Endometrial microvascular endothelial cells (primary cell): ENCODE measurements around the gene ABLIM3. TPM values are rescaled to one million over a fixed set of nuclear protein-coding genes. Genes with fewer than 3 reads are reported as not detected.

Experiments
- in situ Hi-C: cut with HindIII; loops from 2 replicates; pipeline ENCODE4 v1.10.0; 2017; ENCODE audit warnings: low sequenced_read_pairs, low pct_unique_long_range_greater_than_20kb; ENCODE audit errors: inconsistent ontology term
- total RNA-seq: library from RNA; depleted of rRNA; stranded (reverse); fragments of >200 nt; gene quantifications from one replicate; pipeline ENCODE4 v1.2.3, GENCODE V29; 2015; ENCODE audit errors: inconsistent ontology term

ABLIM3 gene
- total RNA-seq, 1 donor from 2014 or later = 62.1 TPM

DNA sequence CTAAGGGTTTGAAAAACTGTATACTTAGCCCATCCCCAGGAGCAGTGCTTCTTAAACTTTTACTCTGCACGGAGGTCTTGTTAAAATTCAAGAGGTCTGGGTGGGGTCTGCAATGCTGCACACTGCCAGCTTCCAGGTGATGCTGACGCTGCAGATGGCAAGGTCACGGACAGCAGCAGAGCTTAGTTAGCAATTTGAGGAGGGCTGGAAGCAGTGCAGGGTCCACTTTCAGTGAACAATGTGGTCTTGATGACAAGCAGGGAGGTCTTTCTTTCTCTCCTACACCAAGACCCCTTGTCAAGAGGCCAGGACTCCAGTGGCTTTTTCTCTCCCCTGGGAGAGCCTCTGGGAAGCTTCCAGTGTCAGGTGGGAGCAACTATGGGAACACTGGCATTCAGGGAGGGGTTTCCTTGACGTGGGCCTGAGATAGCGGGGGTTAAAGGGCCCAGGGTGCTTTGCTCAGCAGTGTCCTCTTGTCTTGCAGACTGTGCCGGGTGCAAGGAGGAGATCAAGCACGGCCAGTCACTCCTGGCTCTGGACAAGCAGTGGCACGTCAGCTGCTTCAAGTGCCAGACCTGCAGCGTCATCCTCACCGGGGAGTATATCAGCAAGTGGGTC, 65.3 kb downstream of the ABLIM3 start:
- in situ Hi-C loops = no loop called here

DNA sequence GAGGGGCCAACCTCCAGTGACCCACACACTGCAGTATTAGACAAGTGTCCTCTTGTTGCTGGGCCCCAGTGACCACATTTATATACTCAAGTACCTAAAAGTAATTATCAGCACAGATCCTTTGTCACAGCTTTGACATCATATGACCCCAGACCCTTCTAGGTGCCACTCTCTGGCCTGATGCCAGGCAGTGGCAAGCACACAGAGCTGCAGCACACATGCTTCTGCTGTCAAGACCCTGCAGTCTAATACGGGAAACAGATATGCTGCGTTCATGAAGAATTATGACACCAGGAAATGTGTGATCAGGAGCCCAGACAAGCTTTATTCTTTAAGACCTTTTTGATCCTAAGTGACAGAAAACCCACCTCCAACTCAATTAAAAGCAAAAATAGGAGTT, 66.5 kb downstream of the ABLIM3 start:
- in situ Hi-C loops = no loop called here

DNA sequence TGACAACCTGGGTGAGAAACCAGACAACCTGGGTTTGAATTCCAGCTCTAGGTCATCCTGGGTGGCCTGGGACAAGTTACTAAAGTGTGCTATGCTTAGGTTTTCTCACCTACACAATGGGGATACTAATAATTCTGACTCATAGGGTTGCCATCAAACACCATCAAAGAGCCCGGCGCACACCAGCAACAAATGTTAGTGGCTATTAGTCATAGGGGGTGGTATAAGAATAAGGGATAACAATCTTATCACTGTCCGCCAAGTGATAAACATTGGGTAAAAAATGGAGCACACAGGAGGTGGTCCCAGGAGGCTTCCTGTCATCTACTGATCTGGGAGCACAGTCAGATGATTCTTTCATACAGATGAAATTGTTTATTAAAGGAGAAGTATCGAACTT, 68.9 kb downstream of the ABLIM3 start:
- in situ Hi-C loops = no loop called here

DNA sequence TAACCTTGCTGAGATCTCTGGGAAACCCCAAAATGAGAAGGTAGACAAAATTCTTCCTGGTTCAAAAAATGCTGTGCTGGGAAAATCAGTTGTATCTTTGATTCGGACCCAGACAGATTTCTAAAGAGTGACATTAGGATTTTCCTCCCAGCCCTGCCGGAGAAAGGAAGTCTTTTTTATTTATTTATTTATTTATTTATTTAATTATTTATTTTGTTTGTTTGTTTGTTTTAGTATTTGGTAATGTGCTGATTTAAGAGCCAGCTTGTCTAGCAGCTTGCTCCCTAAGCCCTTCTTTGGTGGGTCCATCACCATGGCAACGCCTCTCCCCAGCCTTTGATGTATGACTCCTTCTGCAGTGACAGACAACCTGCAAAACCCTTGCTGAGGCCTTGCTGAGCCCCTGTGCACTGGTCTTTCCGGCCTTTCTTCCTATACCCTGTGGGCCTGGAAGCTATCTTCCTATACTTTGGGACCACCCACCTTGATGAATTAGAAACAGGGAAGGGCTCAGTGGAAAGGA, 69.7 kb downstream of the ABLIM3 start:
- in situ Hi-C loops = no loop called here

DNA sequence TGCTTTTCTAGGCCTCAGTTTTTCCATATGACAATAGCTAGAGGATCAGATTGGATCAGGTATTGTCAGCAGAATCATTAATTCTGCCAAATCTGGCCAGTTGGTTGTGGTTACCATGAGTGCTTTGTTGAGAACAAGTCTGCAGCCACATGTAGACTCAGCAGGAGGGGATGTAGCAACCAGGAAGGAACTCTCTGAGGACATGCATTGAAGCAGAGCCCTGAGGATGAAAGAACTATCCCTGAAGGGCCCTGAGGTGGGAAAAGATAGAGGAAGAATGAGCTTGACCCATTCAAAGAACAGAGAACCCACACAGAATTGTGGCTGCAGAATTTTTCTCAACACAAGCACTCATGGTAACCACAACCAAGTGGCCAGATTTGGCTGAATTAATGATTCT, 70.3 kb downstream of the ABLIM3 start:
- in situ Hi-C loops = no loop called here

DNA sequence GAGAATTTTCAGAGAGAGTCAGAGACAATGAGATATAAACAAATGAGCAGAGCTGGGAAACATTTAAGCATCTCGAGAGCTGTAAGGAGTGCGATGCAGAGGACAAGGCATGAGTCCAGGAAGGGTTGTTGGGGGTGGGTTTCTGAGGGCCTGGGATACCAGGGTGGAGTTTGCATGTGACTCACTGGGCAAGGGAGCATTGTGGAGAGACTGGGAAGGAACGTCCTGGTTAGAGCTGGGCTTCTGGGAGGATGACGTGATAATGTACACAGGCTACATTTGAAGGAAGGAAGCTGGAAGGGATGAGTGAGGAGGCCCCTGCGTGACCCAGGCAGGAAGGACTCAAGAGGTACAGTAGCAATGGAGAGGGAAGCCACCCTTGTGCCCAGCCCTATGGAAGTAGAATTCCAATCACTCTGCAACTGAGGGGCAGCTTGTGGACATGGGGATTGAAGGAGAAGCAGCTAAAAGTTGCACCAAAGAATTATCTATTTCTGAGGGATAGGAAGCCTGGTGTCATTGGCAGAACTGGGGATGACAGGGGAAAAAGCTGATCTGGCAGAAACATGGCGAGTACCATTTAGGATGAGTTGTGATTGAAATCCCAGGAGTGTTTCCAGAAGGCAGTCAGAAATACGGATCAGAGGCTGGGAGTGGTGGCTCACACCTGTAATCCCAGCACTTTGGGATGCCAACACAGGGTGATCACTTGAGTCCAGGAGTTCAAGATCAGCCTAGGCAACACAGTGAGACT, 71.1 kb downstream of the ABLIM3 start:
- in situ Hi-C loops = no loop called here

DNA sequence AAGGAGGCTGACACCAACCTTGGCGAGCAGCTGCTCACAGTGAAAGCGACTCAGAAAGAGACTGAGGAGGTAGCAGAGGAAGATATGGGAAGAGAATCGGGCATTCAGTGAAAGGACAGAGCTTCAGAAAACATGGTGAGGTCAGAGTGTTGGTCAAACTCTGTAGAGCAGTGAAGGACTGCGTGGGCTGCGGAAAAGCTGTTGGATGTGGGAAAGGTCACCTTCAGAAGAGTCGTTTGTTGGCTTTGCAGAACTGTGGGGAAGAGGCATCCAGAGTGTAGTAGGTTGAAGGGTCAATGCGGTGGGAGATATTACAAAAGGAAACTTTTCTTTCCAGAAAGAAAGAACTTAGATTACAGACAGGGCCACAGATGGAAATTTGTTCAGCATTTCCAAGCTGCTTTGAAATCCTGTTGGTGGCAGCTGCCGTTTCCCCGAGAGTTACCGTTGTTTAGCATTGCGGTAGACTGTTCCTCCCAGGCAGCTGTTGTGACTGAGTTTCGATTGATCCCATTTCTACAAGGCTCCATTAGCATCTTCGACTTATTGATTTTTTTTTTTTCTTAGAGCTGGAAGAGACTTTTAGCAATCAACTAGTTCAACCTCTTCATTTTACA, 72.1 kb downstream of the ABLIM3 start:
- in situ Hi-C loops = no loop called here

DNA sequence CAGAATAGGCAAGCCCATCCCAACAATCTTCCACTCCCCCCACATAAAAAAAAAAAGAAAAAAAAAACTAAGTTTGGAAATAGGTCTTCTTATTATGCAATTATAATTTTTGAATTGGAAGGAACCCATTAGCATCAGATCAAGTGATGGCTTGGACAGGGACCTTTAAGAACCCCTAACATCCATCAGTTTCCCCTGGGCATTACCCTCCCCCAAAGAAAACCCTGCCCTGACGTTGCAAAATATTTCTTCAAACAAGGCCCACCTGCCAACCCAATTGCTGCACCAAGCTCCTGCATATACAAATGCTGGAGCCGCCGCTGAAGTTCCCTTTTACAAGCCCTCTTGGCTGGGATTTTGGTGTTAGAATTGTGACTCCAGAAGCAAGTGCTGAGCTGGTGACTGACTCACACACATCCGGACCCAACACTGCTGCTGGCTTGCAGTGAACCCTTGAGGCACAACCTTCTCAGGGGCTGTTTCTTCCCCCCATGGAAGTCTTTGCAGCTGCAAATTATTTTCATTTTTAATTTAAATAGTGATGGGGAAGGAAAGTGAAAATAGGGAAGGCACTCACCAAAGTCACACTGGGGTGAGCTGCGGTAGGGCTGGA, 74.3 kb downstream of the ABLIM3 start:
- in situ Hi-C loops = no loop called here

DNA sequence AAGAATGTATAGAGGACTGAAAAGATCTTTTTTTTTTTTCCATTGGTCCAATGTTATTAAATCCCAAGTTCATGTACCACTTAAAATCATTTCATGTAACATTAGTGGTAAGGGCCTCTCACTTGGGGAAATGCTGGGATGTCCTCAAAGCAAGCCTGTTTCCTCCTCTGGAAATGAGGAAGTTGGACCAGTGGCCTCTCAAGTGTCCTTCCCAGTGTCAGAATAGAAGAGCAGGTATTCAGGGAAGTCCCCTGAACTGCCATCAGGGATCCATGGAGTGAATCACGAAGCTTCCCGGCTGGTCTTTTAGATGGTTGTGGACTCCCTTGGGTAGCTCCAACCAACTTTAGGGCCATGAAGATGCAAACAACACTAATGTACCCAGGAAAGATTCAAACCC, 75.2 kb downstream of the ABLIM3 start:
- in situ Hi-C loops = no loop called here

DNA sequence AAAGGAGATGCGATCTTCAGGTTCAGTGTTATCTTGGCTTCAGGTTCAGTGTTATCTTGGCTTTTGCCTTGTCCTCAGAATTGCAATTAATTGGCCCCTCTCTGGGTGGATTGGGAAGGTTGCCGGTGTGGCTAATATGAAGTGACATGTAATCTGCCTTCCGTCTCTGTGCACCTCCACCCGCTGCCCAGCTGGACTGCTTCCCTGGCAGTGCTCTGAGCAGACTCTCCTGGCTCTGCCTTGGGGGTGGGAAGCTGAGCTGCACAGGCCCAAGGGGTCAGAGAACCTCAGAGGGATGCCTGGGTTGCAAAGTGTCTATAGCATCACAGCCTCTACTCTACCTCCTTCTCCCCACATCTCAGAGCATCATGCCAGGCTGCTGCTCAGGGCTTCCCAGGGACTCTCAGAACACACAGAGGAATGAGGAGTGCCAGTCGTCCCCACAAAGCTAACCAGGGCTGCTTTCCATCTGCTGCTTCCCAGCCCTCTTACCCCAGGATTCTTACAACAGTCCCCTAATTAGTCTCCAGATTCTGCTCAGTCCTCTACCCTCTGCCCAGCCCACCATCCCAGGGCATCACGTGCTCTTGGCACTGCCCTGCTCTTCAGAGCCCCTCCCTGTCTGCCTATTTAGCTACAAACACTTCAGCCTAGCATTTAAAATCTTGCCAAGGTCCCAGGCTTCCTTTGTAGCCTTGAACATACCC, 76.0 kb downstream of the ABLIM3 start:
- in situ Hi-C loops = no loop called here

DNA sequence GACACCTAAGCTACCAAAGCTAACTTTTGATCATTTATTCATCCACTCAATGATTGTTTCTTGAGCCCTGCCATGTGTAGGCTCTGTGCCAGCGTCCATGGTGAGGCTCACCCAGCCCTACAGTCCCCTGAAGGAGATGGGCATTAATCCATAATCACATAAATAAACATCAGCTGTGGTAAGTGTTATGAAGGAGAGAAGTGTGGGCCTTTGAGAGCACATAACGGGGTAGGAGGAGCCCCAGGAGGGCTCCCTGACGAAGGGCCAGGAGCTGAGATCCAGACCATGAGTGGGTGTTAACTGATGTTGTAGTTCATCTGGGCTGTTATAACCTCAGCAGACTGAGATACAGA, 76.5 kb downstream of the ABLIM3 start:
- in situ Hi-C loops = no loop called here

DNA sequence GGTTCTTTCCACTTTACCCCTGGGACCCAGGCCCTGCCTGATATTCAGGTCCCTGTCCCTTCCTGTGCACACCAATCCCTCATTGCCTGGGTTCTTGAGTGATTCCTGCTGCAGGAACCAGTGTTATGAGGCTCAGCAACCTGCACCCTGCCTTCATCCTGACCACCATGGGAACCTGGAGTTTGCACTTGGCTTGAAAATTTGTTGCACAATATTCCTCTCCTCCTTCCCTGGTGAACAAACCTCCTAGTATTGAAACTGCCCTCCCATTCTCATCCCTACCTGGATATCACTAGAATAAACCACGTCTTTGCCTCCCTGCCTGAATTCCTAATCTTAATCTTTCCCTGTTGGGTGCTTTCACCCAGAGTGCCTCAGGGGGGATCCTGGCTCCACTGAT, 78.3 kb downstream of the ABLIM3 start:
- in situ Hi-C loops = no loop called here

DNA sequence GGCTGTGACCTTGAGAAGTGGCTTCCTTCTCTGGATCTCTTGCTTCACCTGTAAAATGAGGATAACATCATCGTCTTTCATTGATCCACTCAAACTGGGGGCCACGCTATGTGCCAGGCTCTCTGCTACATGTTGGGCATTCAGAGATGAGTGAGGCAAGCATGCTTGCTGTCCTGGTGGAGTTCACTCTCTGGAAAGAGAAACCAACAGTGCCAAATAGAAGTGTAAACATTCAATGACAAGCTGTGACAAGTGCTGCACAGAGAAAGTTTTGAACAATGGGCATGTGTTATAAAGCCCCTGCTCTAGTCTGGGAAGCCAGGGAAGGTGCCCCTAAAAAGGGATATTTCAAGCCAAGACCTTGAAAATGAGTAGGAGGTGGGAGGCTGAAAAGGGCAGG, 79.5 kb downstream of the ABLIM3 start:
- in situ Hi-C loops = loop anchor here (5.0 kb wide), 1 partner anchor 88 kb away; no protein-coding TSS in a partner anchor

DNA sequence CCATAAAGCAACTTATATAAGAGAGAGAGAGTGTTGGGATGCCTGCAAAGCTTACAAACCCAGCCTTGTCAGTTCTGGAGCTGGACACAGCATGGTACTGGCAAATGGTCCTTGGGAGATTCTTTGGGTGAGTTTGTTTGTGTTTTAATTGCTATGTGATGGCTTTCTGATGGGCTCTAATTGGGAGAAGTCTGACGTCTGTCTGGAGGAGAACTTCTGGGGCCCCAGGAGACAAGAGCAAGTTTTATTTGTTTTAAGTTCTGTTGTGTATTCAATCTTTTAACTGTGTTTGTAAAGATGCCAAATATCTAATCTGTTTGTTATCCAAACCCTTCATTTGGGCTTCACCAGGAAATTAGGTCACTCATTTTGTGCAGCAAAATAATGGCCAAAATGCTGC, 80.0 kb downstream of the ABLIM3 start:
- in situ Hi-C loops = loop anchor here (5.0 kb wide), 1 partner anchor 89 kb away; no protein-coding TSS in a partner anchor

DNA sequence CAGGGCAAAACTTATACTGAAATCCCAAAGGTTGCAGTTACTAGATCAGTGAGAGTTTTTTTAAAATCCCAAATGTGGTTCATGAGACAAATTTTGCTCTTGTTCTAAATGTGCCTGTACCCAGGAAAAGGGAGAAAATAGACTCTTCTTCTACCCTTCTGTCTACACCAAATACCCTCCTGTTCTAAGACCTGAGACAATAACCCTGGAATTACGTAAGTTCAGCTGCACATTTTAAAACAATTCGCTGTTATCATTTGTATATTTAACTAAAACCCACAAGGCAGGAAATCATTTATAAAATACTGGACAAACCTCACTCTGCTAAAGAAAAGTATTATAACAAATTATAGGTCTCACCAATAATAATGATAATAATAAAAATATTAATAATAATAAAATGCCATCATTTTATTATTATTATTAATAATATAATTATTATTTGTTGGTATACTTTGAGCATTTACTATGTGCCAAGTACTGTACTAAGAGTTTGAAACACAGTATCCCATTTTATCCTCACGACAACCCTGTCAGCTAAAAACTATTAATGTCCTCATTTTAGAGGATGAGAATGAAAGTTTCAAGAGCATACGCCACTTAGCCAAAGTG, 80.5 kb downstream of the ABLIM3 start:
- in situ Hi-C loops = loop anchor here (5.0 kb wide), 1 partner anchor 90 kb away; no protein-coding TSS in a partner anchor

DNA sequence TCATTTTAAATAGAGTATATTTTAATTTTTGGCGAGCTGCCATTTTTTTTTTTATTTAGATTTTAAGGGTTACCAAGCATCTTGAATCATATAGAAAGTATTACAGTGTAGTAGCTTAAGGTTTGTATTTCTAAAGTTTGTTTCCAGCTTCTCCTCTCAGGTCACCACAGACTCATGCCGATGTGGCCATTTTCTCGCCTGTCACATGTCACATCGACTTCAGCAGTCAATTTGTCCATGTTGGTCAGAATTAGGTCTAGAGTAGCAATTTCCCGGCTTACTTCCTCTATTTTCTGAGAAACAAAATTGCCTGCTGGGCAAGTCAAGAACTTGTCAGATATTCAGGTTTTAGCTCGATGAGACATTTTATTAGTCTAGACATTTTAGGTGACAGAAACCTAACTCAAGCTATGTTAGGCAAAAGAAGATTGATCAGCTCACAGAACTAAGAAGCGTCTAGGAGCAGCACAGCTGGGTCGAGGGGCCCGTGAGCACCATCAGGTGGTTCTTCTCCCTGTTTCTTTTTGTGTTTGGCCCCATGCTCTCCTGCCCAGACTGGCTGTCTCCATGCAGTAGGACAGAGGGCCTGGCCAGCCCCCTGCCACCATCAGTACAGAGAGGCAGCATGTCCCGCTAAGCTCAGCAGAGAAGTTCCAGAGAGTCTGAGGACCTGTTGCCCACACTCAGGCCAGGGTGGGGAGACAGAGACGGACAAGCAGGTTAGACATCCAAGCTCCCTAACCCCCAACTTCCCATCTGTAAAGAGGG, 82.0 kb downstream of the ABLIM3 start:
- in situ Hi-C loops = loop anchor here (5.0 kb wide), 1 partner anchor 91 kb away; no protein-coding TSS in a partner anchor

DNA sequence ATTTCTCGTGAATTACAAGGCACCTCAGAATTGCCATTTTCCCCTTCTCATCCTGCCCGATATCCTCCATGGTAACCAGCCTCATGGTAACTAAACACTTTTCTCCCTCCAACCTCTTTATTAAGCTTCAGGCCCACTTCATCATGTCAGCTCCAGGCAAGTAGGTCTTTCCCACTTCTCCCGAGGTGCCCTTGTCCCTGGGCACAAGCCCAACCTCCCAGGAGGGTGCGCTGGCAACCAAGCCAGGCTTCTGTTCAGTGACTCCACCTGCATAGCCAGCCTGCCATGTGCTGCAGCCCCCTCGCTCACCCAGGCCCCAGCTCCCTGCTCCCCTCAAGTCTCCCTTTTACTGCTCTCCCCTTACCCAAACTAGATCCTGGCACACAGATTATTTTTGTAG, 83.0 kb downstream of the ABLIM3 start:
- in situ Hi-C loops = loop anchor here (5.0 kb wide), 1 partner anchor 92 kb away; no protein-coding TSS in a partner anchor
